Fibroblast of mammary gland (primary cell): ENCODE data around the gene CMTM7.
"Not testable (repeated sequence)": the region's sequence is repeated elsewhere in the genome, so short reads cannot be mapped to it uniquely, and the experiment has no call there.

Experiments
- DNase-seq: peaks from one replicate; pipeline ENCODE4 v3.0.0-alpha.2; 2010; ENCODE audit warnings: low read depth
- H3K4me3 ChIP-seq: 2 replicates; pipeline ENCODE4 v1.5.1; 2011; ENCODE audit warnings: low read depth, mild to moderate bottlenecking, low read length, moderate library complexity; ENCODE audit not compliant: control insufficient read depth
- CTCF ChIP-seq: conservative IDR thresholded peaks from 2 replicates; pipeline ENCODE4 v1.5.1; 2011; ENCODE audit warnings: low read depth, low read length, inconsistent platforms; ENCODE audit not compliant: control insufficient read depth, insufficient read depth

Gene CMTM7

GRCh38 chr3:32435911-32436815 lies 44.5 kb downstream of the CMTM7 start:
- no peak for DNase-seq
- H3K4me3 ChIP-seq, result no peak overlapping the region
- no peak for TF ChIP-seq CTCF

- TF ChIP-seq CTCF, result no peak
- no peak for DNase-seq
- no peak overlapping the region for H3K4me3 ChIP-seq
These were observed 45.1 kb downstream of the CMTM7 start for GRCh38 chr3:32436816-32437189.

GRCh38 chr3:32437896-32438295 lies 46.2 kb downstream of the CMTM7 start:
- no peak for DNase-seq
- no peak for TF ChIP-seq CTCF
- no peak overlapping the region for H3K4me3 ChIP-seq

- DNase-seq, result no peak
- TF ChIP-seq CTCF, result no peak
- H3K4me3 ChIP-seq, result no peak overlapping the region
These were observed 47.1 kb downstream of the CMTM7 start for GRCh38 chr3:32438596-32439344.

GRCh38 chr3:32439421-32439820 lies 47.8 kb downstream of the CMTM7 start:
- not testable (repeated sequence) for H3K4me3 ChIP-seq, DNase-seq

GRCh38 chr3:32440611-32441350 lies 49.1 kb downstream of the CMTM7 start:
- no peak for TF ChIP-seq CTCF
- no peak for DNase-seq
- no peak overlapping the region for H3K4me3 ChIP-seq
